Measurements from ENCODE around the gene LURAP1L.

Gene LURAP1L

DNA sequence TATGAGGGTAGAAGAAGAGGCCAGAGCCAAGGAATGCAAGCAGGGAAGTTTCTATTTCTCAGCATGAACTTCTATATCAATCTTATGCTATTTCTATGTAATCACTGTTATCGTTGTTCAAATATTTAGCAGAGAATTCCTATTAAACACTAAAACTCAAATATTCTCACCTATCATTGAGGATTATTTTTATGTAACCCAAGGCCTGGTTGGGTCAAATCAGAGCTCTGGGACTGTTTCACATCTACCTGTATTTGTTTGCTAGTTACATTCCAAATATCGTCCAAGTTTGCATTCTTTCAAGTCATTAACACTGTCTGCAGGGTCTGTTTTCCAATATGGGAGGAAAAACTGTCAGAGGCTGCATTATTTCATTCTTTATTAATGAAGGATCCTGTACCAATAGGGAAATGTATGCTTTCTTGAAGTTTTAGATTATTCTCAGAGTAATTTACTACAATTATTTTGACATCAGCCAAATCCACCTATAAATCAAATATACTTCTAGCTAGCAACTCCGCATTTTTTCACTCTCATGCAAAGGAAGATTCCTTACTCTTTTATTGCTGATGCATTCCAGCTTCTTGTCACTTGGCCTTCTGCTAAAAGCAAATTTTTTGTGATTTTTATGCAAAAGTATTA, 52.2 kb downstream of the LURAP1L start (continued):
- TF ChIP-seq ZNF324 (tag by site-specific recombination; IDR thresholded peaks at IDR 0.05): no peak
- no peak for TF ChIP-seq ZNF707 (tag by site-specific recombination; IDR thresholded peaks at IDR 0.05)
- no peak for TF ChIP-seq ZNF354C (tag by site-specific recombination; IDR thresholded peaks at IDR 0.05; ENCODE audit: borderline replicate concordance, low read depth)
- TF ChIP-seq PATZ1 (tag by site-specific recombination; IDR thresholded peaks at IDR 0.05): no peak
- TF ChIP-seq ZNF112 (tag by site-specific recombination; IDR thresholded peaks at IDR 0.05): no peak
- TF ChIP-seq ZNF654 (tag by site-specific recombination; IDR thresholded peaks at IDR 0.05; ENCODE audit: low read depth): no peak
- TF ChIP-seq ZNF501 (tag by site-specific recombination; IDR thresholded peaks at IDR 0.05): no peak
- TF ChIP-seq ZNF837 (tag by site-specific recombination; IDR thresholded peaks at IDR 0.05): no peak
- TF ChIP-seq GLI4 (tag by site-specific recombination; IDR thresholded peaks at IDR 0.05): no peak

- POLR2A ChIA-PET: no interaction called here
These were observed 58.9 kb downstream of the LURAP1L start for GRCh38 chr9:12833701-12834100.

GRCh38 chr9:12838546-12838945, 63.7 kb downstream of the LURAP1L start:
- ChIA-PET POLR2A (no interaction called here), CTCF (interaction anchor here (0.6 kb wide), 1 partner anchor 119 kb away, joined by 3 read pairs; no protein-coding TSS in a partner anchor)
- H3K4me3 ChIP-seq (ENCODE audit: low read depth, low read length): no peak overlapping the region
- H3K4me1 ChIP-seq (ENCODE audit: control insufficient read depth, insufficient read depth, low read length): no peaks in the 10 kb centered on the region
- H3K27ac ChIP-seq (ENCODE audit: extremely low read depth, low read depth, low read length): no peak overlapping the region
- H3K36me3 ChIP-seq (ENCODE audit: control insufficient read depth in 2 of 2, insufficient read depth in 1 of 2, low read length in 2 of 2): no peaks in the 10 kb centered on the region
- H3K9me3 ChIP-seq (ENCODE audit: control insufficient read depth, insufficient read depth, low read depth, low read length): no peaks in the 10 kb centered on the region
- TF ChIP-seq FEZF1 (tag by site-specific recombination; IDR thresholded peaks at IDR 0.05): no peak

More at GRCh38 chr9:12833701-12834100, 58.9 kb downstream of the LURAP1L start:
- H3K9me3 ChIP-seq (ENCODE audit: control insufficient read depth, insufficient read depth, low read depth, low read length): no peaks in the 10 kb centered on the region
- TF ChIP-seq ZNF114 (tag by site-specific recombination; IDR thresholded peaks at IDR 0.05): no peak
- no peak for TF ChIP-seq ZNF121 (tag by site-specific recombination; IDR thresholded peaks at IDR 0.05)
- no peak for TF ChIP-seq ZNF658 (tag by site-specific recombination; IDR thresholded peaks at IDR 0.05)
- TF ChIP-seq ZFP69B (tag by site-specific recombination; IDR thresholded peaks at IDR 0.05): no peak
- no peak for TF ChIP-seq ZNF292 (tag by site-specific recombination; IDR thresholded peaks at IDR 0.05; ENCODE audit: borderline replicate concordance, low read depth)
- TF ChIP-seq EGR2 (tag by site-specific recombination; IDR thresholded peaks at IDR 0.05; ENCODE audit: low read depth): no peak
- TF ChIP-seq ZNF623 (tag by site-specific recombination; IDR thresholded peaks at IDR 0.05): no peak
- no peak for TF ChIP-seq SP7 (tag by site-specific recombination; IDR thresholded peaks at IDR 0.05)
- no peak for TF ChIP-seq OSR2 (tag by site-specific recombination; IDR thresholded peaks at IDR 0.05)
- TF ChIP-seq ZNF707 (tag by site-specific recombination; IDR thresholded peaks at IDR 0.05): no peak
- TF ChIP-seq, protein P1, sequence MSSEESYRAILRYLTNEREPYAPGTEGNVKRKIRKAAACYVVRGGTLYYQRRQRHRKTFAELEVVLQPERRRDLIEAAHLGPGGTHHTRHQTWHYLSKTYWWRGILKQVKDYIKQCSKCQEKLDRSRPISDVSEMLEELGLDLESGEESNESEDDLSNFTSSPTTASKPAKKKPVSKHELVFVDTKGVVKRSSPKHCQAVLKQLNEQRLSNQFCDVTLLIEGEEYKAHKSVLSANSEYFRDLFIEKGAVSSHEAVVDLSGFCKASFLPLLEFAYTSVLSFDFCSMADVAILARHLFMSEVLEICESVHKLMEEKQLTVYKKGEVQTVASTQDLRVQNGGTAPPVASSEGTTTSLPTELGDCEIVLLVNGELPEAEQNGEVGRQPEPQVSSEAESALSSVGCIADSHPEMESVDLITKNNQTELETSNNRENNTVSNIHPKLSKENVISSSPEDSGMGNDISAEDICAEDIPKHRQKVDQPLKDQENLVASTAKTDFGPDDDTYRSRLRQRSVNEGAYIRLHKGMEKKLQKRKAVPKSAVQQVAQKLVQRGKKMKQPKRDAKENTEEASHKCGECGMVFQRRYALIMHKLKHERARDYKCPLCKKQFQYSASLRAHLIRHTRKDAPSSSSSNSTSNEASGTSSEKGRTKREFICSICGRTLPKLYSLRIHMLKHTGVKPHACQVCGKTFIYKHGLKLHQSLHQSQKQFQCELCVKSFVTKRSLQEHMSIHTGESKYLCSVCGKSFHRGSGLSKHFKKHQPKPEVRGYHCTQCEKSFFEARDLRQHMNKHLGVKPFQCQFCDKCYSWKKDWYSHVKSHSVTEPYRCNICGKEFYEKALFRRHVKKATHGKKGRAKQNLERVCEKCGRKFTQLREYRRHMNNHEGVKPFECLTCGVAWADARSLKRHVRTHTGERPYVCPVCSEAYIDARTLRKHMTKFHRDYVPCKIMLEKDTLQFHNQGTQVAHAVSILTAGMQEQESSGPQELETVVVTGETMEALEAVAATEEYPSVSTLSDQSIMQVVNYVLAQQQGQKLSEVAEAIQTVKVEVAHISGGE (tag by site-specific recombination; conservative IDR thresholded peaks at IDR 0.05; ENCODE audit: low read depth): no peak
- no peak for TF ChIP-seq ZNF561 (tag by site-specific recombination; IDR thresholded peaks at IDR 0.05; ENCODE audit: borderline replicate concordance)
- CTCF ChIA-PET: no interaction called here
- H3K4me3 ChIP-seq (ENCODE audit: low read depth, low read length): no peak overlapping the region
- no peak overlapping the region for H3K27ac ChIP-seq (ENCODE audit: extremely low read depth, low read depth, low read length)
- no peaks in the 10 kb centered on the region for H3K36me3 ChIP-seq (ENCODE audit: control insufficient read depth in 2 of 2, insufficient read depth in 1 of 2, low read length in 2 of 2)
- no peaks in the 10 kb centered on the region for H3K4me1 ChIP-seq (ENCODE audit: control insufficient read depth, insufficient read depth, low read length)
